ENCODE results near the gene CCDC110. TPM values are rescaled to one million over a fixed set of nuclear protein-coding genes. Genes with fewer than 3 reads are reported as not detected.

Gene CCDC110
- total and polyA plus RNA-seq, 2 of the 4 experiments (the other 2 are of a cell fraction), result 0.46 to 0.90 TPM

DNA sequence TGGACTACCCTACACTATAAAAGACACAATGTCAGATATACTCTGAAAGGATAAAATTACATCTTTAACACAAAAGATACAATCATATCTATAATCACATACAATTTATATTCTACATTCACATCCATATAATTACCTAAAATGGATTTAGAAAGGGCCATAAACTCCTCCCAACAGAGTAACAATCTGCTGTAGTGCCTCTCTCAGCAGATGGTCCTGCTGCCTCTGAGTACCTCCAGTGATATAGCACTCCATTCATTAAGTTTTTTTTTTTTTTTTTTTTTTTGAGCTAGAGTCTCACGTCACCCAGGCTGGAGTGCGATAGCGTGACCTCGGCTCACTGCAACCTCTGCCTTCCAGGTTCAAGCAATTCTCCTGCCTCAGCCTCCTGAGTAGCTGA, 67.5 kb downstream of the CCDC110 start:
- no peak overlapping the region for H2BK15ac ChIP-seq (ENCODE audit: low read depth, low read length)
- no peak overlapping the region for H4K5ac ChIP-seq (ENCODE audit: low read depth, low read length)
- no peak overlapping the region for H3K4ac ChIP-seq (ENCODE audit: low read depth, low read length)
- no peak overlapping the region for H3K56ac ChIP-seq (ENCODE audit: extremely low read depth, insufficient read depth, low read length)
- no peak overlapping the region for H3K18ac ChIP-seq (ENCODE audit: low read depth, low read length)
- no peak overlapping the region for H3K14ac ChIP-seq (replicated peaks; ENCODE audit: low read depth, low read length)
- ChIA-PET POLR2A (ENCODE audit: unreplicated experiment) (no interaction called here), CTCF (no interaction called here)
- 100% methylated on average over 1 of the region's 4 CpGs; no CpG with 5 or more reads in 1 of the 2 experiments for WGBS, 2 experiments (ENCODE audit: extremely low coverage in 2 of 2, insufficient read length in 1 of 2)
- no peaks in the 10 kb centered on the region for H3K9me1 ChIP-seq (ENCODE audit: insufficient read depth, low read length)
- no peak overlapping the region for H2AK5ac ChIP-seq (ENCODE audit: low read depth, low read length)
- H2AFZ ChIP-seq (replicated peaks; ENCODE audit: low read length, poor library complexity), result no peak overlapping the region
- H3K9me3 ChIP-seq (ENCODE audit: control insufficient read depth, insufficient read depth, low read length), result no peaks in the 10 kb centered on the region
- BruUV-seq (replicated peaks), result no TSS peak
- intact Hi-C loops (cut with micrococcal nuclease) (no loop called here), in situ Hi-C loops (cut with MboI; ENCODE audit: low sequenced_read_pairs) (no loop called here), dilution Hi-C loops (cut with HindIII; ENCODE audit: low sequenced_read_pairs, unreplicated experiment) (no loop called here)
- no peaks in the 10 kb centered on the region for H3K4me1 ChIP-seq (ENCODE audit: control insufficient read depth, insufficient read depth, low read length)
- H3K36me3 ChIP-seq (ENCODE audit: control insufficient read depth, insufficient read depth, low read length), result peaks cover 21% of the 10 kb centered on the region
- H2BK5ac ChIP-seq (ENCODE audit: low read depth, low read length, poor library complexity, severe bottlenecking), result no peak overlapping the region
- DNase-seq, result no peak
- no peak overlapping the region for H2AK9ac ChIP-seq (replicated peaks; ENCODE audit: low read depth, low read length, poor library complexity)
- ATAC-seq (ENCODE audit: low read depth), result no peak
- H2BK120ac ChIP-seq (ENCODE audit: low read depth, low read length), result no peak overlapping the region
- no peak overlapping the region for H3K9ac ChIP-seq (ENCODE audit: low read depth, low read length)
- H3K27ac ChIP-seq (ENCODE audit: insufficient read depth, low read length), result no peak overlapping the region
- H2BK20ac ChIP-seq (ENCODE audit: low read depth, low read length), result no peak overlapping the region
- H4K8ac ChIP-seq (ENCODE audit: low read depth in 2 of 2, low read length in 2 of 2), result no peak overlapping the region
- no peak overlapping the region for H4K91ac ChIP-seq (ENCODE audit: insufficient read depth, low read depth, low read length)
- H3K4me2 ChIP-seq (ENCODE audit: low read depth, low read length), result no peak overlapping the region
- no peak overlapping the region for H3K4me3 ChIP-seq (ENCODE audit: insufficient read depth, low read depth, low read length)
- H3K79me1 ChIP-seq (ENCODE audit: low read depth in 1 of 2, low read length in 2 of 2), result no peaks in the 10 kb centered on the region
- H3K27me3 ChIP-seq (ENCODE audit: control insufficient read depth, insufficient read depth, low read length), result no peaks in the 10 kb centered on the region
- H4K20me1 ChIP-seq (ENCODE audit: insufficient read depth, low read length), result no peaks in the 10 kb centered on the region
- TF ChIP-seq CHD1 (IDR thresholded peaks at IDR 0.05; ENCODE audit: low read depth, low read length), result no peak
- TF ChIP-seq MAZ (IDR thresholded peaks at IDR 0.05; ENCODE audit: borderline replicate concordance, low read depth, low read length), result no peak
- no peak for TF ChIP-seq USF2 (IDR thresholded peaks at IDR 0.05; ENCODE audit: low read depth, low read length)
- no peak for TF ChIP-seq BHLHE40 (IDR thresholded peaks at IDR 0.05; ENCODE audit: low read depth, low read length)
- no peak for TF ChIP-seq SMC3 (IDR thresholded peaks at IDR 0.05; ENCODE audit: low read depth, low read length)
- no peak for TF ChIP-seq RAD21 (IDR thresholded peaks at IDR 0.05; ENCODE audit: low read length)
- TF ChIP-seq CEBPB (IDR thresholded peaks at IDR 0.05; ENCODE audit: low read depth, low read length), result no peak
- no peak for TF ChIP-seq FOS (IDR thresholded peaks at IDR 0.05; ENCODE audit: low read depth, low read length)
- no peak for TF ChIP-seq RCOR1 (IDR thresholded peaks at IDR 0.05; ENCODE audit: insufficient replicate concordance, low read length)
- TF ChIP-seq MAFK (IDR thresholded peaks at IDR 0.05; ENCODE audit: low read depth, low read length), result no peak
- no peak for TF ChIP-seq POLR2A (IDR thresholded peaks at IDR 0.05; ENCODE audit: low read depth, low read length)
- no peak for TF ChIP-seq RFX5 (IDR thresholded peaks at IDR 0.05; ENCODE audit: low read depth, low read length)
- TF ChIP-seq NFE2L2 (IDR thresholded peaks at IDR 0.05; ENCODE audit: low read depth, low read length), result no peak
- TF ChIP-seq, protein P1, sequence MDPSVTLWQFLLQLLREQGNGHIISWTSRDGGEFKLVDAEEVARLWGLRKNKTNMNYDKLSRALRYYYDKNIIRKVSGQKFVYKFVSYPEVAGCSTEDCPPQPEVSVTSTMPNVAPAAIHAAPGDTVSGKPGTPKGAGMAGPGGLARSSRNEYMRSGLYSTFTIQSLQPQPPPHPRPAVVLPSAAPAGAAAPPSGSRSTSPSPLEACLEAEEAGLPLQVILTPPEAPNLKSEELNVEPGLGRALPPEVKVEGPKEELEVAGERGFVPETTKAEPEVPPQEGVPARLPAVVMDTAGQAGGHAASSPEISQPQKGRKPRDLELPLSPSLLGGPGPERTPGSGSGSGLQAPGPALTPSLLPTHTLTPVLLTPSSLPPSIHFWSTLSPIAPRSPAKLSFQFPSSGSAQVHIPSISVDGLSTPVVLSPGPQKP (IDR thresholded peaks at IDR 0.05; ENCODE audit: borderline replicate concordance, low read depth, low read length), result no peak
- no peak for TF ChIP-seq CTCF (conservative IDR thresholded peaks at IDR 0.05; ENCODE audit: low read depth, low read length)
- no peak for TF ChIP-seq MXI1 (IDR thresholded peaks at IDR 0.05; ENCODE audit: borderline replicate concordance, low read depth, low read length)
- no peak overlapping the region for H3K23ac ChIP-seq (ENCODE audit: low read depth, low read length)
